ENCODE results near the gene PTPN12. TPM values are rescaled to one million over a fixed set of nuclear protein-coding genes. Genes with fewer than 3 reads are reported as not detected.

The PTPN12 gene
- total RNA-seq, 4 donors from 2014 or later, result 64.6 to 130 (median 95.5) TPM

DNA sequence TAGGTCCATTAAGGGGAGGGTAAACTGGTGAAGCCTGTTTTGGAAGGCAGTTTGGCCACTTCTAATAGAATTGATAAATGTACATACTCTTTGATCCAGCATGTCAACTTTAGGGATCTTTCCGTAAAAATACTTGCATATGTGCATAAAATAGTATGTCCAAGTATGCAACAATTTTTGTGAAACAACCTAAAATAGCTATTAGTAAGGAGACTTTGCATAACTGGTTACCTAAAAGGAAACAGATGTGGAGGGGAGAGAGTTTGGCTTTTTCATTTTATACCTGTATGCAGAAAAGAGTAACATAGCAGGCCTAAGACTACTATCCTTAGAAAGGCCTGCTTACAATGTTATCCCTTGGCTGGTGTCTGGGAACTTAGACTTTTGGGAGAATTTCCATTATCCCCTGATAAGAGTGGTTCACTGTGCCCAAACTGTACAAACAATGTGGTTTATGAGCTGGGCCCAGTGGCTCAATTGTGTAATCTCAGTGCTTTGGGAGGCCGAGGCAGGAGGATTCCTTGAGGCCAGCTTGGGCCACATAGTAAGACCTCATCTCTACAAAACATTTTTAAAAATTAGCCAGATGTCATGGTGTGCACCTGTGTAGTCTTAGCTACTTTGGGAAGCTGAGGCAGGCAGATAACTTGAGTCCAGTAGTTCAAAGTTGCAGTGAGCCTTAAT lies 21.3 kb downstream of the PTPN12 start:
- H3K27ac ChIP-seq, result no peak overlapping the region
- H3K4me3 ChIP-seq, result no peak overlapping the region
- H3K4me1 ChIP-seq, result peaks cover 9% of the 10 kb centered on the region
- WGBS, result 85% methylated on average over 2 of the region's 2 CpGs
- TF ChIP-seq POLR2A (IDR thresholded peaks at IDR 0.05), result no peak
- no peak for TF ChIP-seq POLR2AphosphoS5 (IDR thresholded peaks at IDR 0.05)
- no peak for TF ChIP-seq EP300 (IDR thresholded peaks at IDR 0.05)
- TF ChIP-seq, protein P1, sequence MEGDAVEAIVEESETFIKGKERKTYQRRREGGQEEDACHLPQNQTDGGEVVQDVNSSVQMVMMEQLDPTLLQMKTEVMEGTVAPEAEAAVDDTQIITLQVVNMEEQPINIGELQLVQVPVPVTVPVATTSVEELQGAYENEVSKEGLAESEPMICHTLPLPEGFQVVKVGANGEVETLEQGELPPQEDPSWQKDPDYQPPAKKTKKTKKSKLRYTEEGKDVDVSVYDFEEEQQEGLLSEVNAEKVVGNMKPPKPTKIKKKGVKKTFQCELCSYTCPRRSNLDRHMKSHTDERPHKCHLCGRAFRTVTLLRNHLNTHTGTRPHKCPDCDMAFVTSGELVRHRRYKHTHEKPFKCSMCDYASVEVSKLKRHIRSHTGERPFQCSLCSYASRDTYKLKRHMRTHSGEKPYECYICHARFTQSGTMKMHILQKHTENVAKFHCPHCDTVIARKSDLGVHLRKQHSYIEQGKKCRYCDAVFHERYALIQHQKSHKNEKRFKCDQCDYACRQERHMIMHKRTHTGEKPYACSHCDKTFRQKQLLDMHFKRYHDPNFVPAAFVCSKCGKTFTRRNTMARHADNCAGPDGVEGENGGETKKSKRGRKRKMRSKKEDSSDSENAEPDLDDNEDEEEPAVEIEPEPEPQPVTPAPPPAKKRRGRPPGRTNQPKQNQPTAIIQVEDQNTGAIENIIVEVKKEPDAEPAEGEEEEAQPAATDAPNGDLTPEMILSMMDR (IDR thresholded peaks at IDR 0.05), result no peak
- DNase-seq (ENCODE audit: low spot score in 2 of 2), result no peak
- H3K36me3 ChIP-seq, result no peaks in the 10 kb centered on the region
- no peaks in the 10 kb centered on the region for H3K9me3 ChIP-seq
- no peaks in the 10 kb centered on the region for H3K27me3 ChIP-seq

DNA sequence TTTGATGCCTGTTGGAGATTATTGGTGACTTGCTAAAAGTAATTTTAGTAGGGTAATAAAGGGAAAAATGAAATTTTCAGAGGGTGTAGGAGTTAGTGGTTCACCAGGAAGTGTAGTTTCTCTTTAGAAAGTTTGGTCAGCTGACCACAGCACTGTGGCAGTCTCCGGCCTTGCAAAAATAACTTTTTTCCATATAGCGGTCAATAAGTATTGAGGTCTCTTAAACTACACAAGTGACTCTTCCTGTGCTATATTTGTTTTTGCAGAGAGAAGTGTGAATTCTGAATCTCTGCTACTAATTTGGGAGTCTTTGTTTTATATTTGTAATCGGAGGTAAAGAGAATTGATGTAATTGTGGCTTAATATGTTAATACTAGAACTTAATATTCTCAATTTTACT lies 24.3 kb downstream of the PTPN12 start:
- whole genome bisulfite sequencing, result 56% methylated on average over 3 of the region's 3 CpGs
- Histone ChIP-seq H3K27me3 (no peaks in the 10 kb centered on the region), H3K4me1 (peaks cover 18% of the 10 kb centered on the region)

DNA sequence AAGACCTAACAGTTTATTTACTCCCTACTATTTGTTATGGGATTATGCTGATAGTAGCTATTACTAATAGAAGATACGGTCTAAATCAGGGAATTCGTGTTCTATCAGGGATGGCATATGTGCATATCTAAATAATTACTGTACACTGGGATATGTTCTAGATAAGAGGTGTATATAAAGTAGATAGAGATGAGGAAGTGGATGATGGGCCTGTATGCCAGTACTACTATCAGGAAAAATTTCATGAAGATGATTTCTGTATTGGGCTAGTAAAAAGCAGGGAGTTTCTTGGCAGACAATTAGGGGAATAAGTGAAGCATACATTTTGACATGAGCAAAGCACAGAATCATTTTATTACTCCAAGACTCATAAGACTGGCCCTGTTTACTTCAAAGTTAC lies 26.2 kb downstream of the PTPN12 start:
- peaks cover 22% of the 10 kb centered on the region for H3K4me1 ChIP-seq
- H3K27me3 ChIP-seq, result no peaks in the 10 kb centered on the region
- no peak overlapping the region for H3K27ac ChIP-seq
- 81% methylated on average over 2 of the region's 2 CpGs for WGBS
- no peaks in the 10 kb centered on the region for H3K9me3 ChIP-seq
- no peaks in the 10 kb centered on the region for H3K36me3 ChIP-seq
- DNase-seq (ENCODE audit: low spot score in 2 of 2), result no peak
- TF ChIP-seq EP300 (IDR thresholded peaks at IDR 0.05) (no peak), POLR2AphosphoS5 (IDR thresholded peaks at IDR 0.05) (no peak), POLR2A (IDR thresholded peaks at IDR 0.05) (no peak)
- TF ChIP-seq, protein P1 (IDR thresholded peaks at IDR 0.05), result no peak
- H3K4me3 ChIP-seq, result no peak overlapping the region

More for the DNA sequence above, 24.3 kb downstream of the PTPN12 start:
- Histone ChIP-seq H3K27ac (no peak overlapping the region), H3K4me3 (no peak overlapping the region), H3K36me3 (no peaks in the 10 kb centered on the region), H3K9me3 (no peaks in the 10 kb centered on the region)
- no peak for TF ChIP-seq POLR2A (IDR thresholded peaks at IDR 0.05)
- TF ChIP-seq, protein P1 (IDR thresholded peaks at IDR 0.05), result no peak
- TF ChIP-seq POLR2AphosphoS5 (IDR thresholded peaks at IDR 0.05), result no peak
- DNase-seq (ENCODE audit: low spot score in 2 of 2), result no peak

DNA sequence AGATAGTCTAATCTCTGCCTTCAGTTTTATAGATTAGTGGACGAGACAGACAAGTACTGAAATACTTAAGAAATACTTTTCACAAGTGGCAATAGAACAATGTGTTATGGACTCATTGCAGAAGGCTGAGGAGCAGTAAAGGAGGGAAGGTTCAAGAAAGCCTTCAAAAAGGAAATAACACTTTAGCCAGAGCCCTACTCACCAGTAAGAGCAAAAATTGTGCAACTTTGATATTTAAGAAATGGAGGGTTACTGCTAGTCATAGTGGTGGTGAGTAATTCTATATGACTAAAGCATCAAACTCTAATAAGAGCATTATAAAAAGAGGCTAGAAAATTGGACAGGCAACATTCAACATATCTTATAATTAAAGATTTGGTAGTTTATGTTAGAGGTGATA lies 28.8 kb downstream of the PTPN12 start:
- Histone ChIP-seq H3K36me3 (no peaks in the 10 kb centered on the region), H3K27ac (no peak overlapping the region), H3K4me1 (peaks cover 39% of the 10 kb centered on the region), H3K27me3 (no peaks in the 10 kb centered on the region), H3K4me3 (no peak overlapping the region), H3K9me3 (no peaks in the 10 kb centered on the region)
- no peak for DNase-seq (ENCODE audit: low spot score in 2 of 2)
- 85% methylated on average over 1 of the region's 1 CpG for WGBS
- TF ChIP-seq POLR2AphosphoS5 (IDR thresholded peaks at IDR 0.05), result no peak
- no peak for TF ChIP-seq EP300 (IDR thresholded peaks at IDR 0.05)
- TF ChIP-seq, protein P1 (IDR thresholded peaks at IDR 0.05), result no peak
- TF ChIP-seq POLR2A (IDR thresholded peaks at IDR 0.05), result no peak

DNA sequence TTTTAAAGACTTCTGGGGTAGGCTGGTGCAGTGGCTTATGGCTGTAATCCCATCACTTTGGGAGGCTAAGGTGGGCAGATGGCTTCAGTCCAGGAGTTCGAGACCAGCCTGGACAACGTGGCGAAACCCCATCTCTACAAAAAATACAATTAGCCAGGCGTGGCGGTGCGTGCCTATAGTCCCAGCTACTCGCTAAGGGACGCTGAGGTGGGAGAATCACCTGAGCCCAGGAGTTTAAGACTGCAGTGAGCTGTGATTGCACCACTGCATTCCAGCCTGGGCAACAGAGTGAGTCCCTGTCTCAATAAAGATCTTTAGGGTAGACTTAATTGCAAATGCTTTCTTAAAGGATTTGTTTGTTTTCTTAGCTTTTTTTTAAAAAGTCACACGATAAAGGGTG lies 29.3 kb downstream of the PTPN12 start:
- H3K4me1 ChIP-seq, result peaks cover 40% of the 10 kb centered on the region
- no peaks in the 10 kb centered on the region for H3K27me3 ChIP-seq
- TF ChIP-seq POLR2AphosphoS5 (IDR thresholded peaks at IDR 0.05), result no peak
- TF ChIP-seq POLR2A (IDR thresholded peaks at IDR 0.05), result no peak
- no peak for TF ChIP-seq EP300 (IDR thresholded peaks at IDR 0.05)
- TF ChIP-seq, protein P1 (IDR thresholded peaks at IDR 0.05), result no peak
- H3K4me3 ChIP-seq, result no peak overlapping the region
- no peaks in the 10 kb centered on the region for H3K9me3 ChIP-seq
- H3K36me3 ChIP-seq, result no peaks in the 10 kb centered on the region
- 91% methylated on average over 9 of the region's 9 CpGs for WGBS
- DNase-seq (ENCODE audit: low spot score in 2 of 2), result no peak
- no peak overlapping the region for H3K27ac ChIP-seq
